Stomach (tissue), 4 donors: ENCODE data around the gene CCDC71.

Experiments used
- CTCF ChIP-seq, 7 experiments: fragments of 450-650 bp in 4 of 7; fragments of 200-600 bp in 3 of 7; sonication (generic) in 3 of 7; IDR thresholded peaks; one replicate each; pipeline ENCODE4 v1.5.1; 2016 to 2019; ENCODE audit warnings: antibody characterized with exemption in 7 of 7, control low read depth in 2 of 7, mild to moderate bottlenecking in 1 of 7
- EP300 ChIP-seq: sonication (generic); formaldehyde crosslinking; IDR thresholded peaks from one replicate; pipeline ENCODE4 v1.6.1; 2017; ENCODE audit warnings: antibody characterized with exemption
- POLR2AphosphoS5 ChIP-seq, 3 donors: sonication (generic); formaldehyde crosslinking; IDR thresholded peaks; one replicate each; pipeline ENCODE4 v1.6.1; 2016; ENCODE audit warnings: antibody characterized with exemption in 3 of 3

GRCh38 chr3:49158103-49158709, 7.9 kb downstream of the CCDC71 start:
- TF ChIP-seq CTCF (IDR thresholded peaks at IDR 0.05) (peak in 3 of 7 experiments; percentile 3 to 46 (median 40)), EP300 (no peak), POLR2AphosphoS5 (IDR thresholded peaks at IDR 0.05) (peak in 1 of 3 donors; percentile 61)
